NB4 (cell line): Measurements from ENCODE around the gene RHBDD2.

Source experiments
- POLR2A ChIP-seq: IDR thresholded peaks from 2 replicates; pipeline ENCODE4 v1.6.1; 2011; ENCODE audit warnings: mild to moderate bottlenecking; ENCODE audit not compliant: insufficient read length; ENCODE audit errors: extremely low read depth
- TF ChIP-seq, protein P1 (sequence below): IDR thresholded peaks from 2 replicates; pipeline ENCODE4 v1.6.1; 2011; ENCODE audit warnings: low read depth, low read length
- TF ChIP-seq, protein P2 (sequence below): IDR thresholded peaks from one replicate; pipeline ENCODE4 v1.5.1; 2012; ENCODE audit warnings: low read depth, low read length

DNA sequence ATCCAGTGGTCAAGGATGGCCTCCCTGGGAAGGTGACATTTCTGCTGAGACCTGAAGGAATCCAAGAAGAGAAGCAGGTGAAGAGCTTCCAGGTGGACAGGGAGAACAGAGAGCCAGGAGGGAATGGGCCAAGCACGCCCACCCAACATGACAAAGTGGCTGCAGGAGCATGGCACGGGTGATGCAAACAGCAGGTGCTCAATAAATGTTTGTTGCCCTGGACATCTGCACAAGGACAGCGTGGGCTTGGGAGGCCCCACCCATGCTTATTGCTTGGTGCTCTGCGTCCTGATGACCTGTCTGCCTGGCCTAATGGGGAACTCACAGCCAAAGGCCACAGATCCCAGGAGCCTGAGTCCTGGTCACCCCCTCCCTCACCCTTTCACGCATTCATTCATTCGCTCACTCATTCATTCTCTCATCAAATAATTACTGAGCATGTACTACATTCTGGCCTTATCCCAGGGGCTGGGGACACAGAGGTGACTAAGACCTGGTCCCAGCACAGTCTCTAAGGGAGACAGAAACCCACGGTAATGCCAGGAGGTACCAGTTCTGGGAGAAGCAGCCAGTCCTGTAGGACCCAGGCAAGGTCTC is 13.1 kb downstream of the RHBDD2 start:
- no peak for TF ChIP-seq POLR2A
- TF ChIP-seq, protein P1, sequence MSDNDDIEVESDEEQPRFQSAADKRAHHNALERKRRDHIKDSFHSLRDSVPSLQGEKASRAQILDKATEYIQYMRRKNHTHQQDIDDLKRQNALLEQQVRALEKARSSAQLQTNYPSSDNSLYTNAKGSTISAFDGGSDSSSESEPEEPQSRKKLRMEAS = no peak
- TF ChIP-seq, protein P2, sequence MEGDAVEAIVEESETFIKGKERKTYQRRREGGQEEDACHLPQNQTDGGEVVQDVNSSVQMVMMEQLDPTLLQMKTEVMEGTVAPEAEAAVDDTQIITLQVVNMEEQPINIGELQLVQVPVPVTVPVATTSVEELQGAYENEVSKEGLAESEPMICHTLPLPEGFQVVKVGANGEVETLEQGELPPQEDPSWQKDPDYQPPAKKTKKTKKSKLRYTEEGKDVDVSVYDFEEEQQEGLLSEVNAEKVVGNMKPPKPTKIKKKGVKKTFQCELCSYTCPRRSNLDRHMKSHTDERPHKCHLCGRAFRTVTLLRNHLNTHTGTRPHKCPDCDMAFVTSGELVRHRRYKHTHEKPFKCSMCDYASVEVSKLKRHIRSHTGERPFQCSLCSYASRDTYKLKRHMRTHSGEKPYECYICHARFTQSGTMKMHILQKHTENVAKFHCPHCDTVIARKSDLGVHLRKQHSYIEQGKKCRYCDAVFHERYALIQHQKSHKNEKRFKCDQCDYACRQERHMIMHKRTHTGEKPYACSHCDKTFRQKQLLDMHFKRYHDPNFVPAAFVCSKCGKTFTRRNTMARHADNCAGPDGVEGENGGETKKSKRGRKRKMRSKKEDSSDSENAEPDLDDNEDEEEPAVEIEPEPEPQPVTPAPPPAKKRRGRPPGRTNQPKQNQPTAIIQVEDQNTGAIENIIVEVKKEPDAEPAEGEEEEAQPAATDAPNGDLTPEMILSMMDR = no peak
